ENCODE measurements around the gene ERF.

Gene ERF

GRCh38 chr19:42254089-42254849 lies 659 bp downstream of the ERF start:
- peak; percentile 56 to 77 for DNase-seq (ENCODE audit: low read depth in 2 of 2)

DNA sequence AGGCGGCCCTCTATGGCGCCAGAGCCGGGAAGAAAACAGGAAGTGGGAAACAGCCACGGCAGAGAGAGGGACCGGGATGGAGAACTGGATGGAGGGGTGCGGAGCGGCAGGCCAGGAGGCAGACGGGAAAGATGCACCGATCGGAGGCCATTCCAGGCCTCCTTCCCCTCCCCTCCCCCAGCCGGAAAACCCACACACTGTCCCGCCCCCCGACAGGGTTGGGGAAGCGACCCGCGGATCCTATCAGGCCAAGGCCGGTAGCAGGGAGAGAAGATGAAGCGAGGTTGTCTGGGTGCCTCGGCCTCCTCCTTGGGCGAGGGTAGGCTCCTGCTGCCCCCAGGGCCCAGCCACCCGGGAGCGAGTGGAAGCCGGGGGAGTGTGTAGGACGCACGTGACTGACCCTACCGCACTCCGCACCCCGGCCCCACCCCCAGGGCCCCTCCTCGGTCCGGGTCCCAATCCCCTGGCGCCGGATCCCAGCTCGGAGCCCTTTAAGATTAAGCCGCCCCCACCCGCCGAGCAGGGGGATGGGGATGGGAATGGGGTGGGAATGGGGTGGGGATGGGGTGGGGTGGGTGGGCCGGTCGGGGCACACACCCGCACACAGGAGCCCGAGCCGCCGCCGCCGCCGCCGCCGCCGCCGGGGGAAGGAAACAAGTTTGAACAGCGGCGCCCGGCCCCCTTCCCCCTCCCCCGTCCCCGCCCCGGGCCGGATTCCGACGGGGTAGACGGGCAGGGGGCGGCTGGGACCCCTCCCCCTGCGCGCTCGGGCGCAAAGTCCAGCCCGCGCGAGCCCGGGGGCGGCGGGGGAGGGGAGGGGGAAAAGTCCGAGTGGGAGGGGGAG lies 1.5 kb downstream of the ERF start:
- DNase-seq (ENCODE audit: low read depth in 2 of 2) = peak in 1 of 2 donors; percentile 55

DNA sequence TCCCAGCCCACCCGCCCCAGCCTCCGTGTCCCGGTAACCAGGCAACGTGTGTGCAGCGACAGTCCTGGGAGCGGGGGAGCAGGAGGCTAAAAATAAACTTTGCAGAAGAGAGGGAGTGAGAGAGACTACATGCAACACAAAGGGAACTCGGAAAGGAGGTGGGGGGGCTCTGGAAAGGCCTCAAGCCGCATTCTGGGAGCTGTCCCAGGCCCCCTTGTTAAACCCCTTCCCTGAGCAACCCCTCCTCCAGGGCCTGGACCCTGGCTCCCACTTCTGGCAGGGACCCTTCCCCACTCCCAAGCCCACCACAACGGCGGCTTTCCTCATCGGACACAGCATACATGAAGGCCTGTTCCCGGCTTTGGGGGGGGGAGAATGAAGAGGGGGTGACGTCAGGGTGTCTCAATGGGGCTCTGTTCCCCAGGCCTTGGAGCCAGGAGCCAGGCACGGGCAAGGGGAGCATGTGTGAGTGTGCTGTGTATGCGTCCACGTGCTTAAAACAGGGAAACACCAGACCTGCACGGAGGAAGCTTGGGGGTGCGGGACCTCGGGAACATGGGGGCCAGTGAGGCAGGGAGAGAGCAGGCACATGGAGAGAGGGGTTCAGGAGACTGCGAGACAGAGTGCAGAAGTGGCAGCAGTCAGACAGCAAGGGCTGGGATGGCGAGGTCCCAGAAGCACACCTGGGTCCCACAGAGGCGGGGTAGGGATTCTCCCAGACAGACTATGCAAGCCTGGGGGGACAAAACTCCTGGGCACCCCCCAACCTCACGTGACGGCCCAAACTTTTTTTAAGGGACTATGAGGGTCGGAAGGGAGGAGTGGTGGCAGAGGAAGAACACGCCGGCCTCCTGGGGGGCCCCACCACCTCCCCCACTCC lies 2.3 kb downstream of the ERF start:
- no peak for DNase-seq (ENCODE audit: low read depth in 2 of 2)

GRCh38 chr19:42251572-42252358 lies 3.2 kb downstream of the ERF start:
- no peak for DNase-seq (ENCODE audit: low read depth in 2 of 2)

- DNase-seq (ENCODE audit: low read depth in 2 of 2) = no peak
Observed at GRCh38 chr19:42250666-42251531, 4.0 kb downstream of the ERF start.

GRCh38 chr19:42250183-42250665 lies 4.7 kb downstream of the ERF start:
- no peak for DNase-seq (ENCODE audit: low read depth in 2 of 2)

- no peak for DNase-seq (ENCODE audit: low read depth in 2 of 2)
Observed at GRCh38 chr19:42249769-42250168, 5.2 kb downstream of the ERF start.

GRCh38 chr19:42249149-42249750 lies 5.7 kb downstream of the ERF start:
- no peak for DNase-seq (ENCODE audit: low read depth in 2 of 2)

- no peak for DNase-seq (ENCODE audit: low read depth in 2 of 2)
Observed at GRCh38 chr19:42248270-42249148, 6.4 kb downstream of the ERF start.

DNA sequence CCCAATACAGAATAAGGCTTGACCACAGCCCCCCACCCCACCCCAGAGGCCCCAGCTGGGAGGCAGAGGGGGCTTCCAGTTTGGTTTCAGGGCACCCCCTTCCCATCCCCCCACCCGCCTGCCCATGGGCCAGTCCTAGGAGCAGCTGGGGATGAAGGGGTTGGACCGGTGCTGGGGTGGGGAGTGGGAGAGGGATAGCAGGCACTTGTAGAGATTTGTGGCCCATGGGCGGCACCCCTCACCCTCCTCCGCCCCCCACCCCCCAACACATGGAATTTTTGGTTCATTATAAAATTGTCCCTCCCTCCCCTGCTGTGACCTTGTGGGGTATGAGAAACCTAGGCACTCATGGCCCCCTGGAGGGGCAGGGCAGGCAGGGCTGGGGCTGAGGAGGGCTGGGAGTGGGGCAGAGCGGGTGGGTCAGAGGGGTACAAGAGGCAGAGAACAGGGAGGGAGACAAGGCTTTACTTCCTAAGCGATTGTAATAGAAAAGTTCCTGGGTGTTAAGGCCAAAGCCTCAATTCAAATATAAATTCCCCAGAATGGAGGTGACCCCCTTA lies 7.2 kb downstream of the ERF start:
- no peak for DNase-seq (ENCODE audit: low read depth in 2 of 2)

- no peak for DNase-seq (ENCODE audit: low read depth in 2 of 2)
Observed at GRCh38 chr19:42246922-42247639, 7.8 kb downstream of the ERF start.

- DNase-seq (ENCODE audit: low read depth in 2 of 2) = no peak
Observed at GRCh38 chr19:42246143-42246921, 8.6 kb downstream of the ERF start.

DNA sequence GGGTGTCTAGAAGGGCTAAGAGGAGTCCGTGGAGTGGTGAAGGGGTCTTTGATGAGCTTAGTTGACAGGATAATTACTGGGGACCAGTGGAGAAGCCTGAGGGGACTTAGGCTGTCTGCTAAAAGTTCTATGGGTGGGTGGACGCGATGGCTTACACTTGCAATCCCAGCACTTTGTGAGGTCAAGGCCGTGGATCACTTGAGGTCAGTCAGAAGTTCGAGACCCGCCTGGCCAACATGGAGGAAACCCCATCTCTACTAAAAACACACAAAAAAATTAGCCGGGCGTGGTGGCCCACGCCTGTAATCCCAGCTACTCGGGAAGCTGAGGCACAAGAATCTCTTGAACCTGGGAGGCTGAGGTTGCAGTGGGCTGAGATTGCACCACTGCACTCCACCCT lies 9.7 kb downstream of the ERF start:
- DNase-seq (ENCODE audit: low read depth in 2 of 2) = no peak

GRCh38 chr19:42244347-42245220 lies 10.3 kb downstream of the ERF start:
- DNase-seq (ENCODE audit: low read depth in 2 of 2) = peak; percentile 88 to 89

DNA sequence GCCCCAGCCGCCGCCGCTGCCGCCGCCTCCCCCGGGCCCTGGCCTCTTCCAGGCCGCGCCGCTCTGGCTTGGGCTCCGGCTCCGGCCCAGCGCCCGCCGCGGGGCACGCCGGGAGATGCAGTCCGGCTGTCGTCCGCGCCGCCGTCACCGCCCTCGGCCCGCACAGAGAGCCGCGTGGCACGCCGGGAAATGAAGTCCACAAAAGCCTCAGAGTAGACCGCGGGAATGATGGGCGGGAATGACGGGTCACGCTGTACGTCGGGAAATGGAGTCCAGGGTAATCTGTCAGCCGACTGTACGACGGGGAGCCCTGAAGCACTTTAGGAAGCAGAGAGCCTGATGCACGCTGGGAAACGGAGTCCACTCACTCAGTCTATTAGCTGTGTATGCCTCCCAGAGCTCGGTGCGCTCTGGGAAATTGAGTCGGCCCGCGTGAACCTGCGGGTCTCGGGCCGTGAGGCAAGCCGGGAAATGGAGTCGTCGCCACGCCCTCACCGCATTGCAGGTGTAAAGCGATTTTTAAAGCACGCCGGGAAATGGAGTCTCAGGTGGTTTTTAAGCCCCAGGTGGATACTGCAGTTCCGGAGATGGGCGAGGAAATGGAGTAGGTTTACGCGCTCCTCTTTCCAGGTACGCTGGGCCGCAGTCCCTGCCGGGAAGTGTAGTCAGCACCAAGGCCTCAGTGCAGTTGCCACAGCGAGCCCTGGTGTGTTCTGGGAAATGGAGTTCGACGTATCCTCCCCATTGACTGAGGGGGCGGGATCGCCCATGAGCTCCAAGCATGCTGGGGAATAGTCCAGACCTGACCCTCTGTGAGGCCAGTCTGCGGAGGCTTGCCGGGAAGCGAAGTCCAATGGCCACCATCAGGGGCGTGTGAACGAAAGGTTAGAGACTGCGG lies 12.2 kb downstream of the ERF start, which contains the start of gene GSK3A:
Gene GSK3A (minus strand): TSS at position 91 of the 898 bp plus-strand sequence. CDS start 137 bp downstream, outside the sequence.
- peak; percentile 94 to 95 for DNase-seq (ENCODE audit: low read depth in 2 of 2)

Measured in stimulated activated CD8-positive, alpha-beta memory T cell treated with anti-CD3 and anti-CD28 coated beads, Interleukin-7, amount 100 ng/mL, for 4 hours (primary cell).